Upper lobe of left lung (tissue), 4 donors: ENCODE data around the gene MASP2.

Source experiments
- CTCF ChIP-seq, 6 experiments: fragments of 450-650 bp in 4 of 6; fragments of 200-600 bp in 2 of 6; sonication (generic) in 2 of 6; IDR thresholded peaks; one replicate each; pipeline ENCODE4 v1.5.1; 2016 to 2019; ENCODE audit warnings: antibody characterized with exemption in 6 of 6
- EP300 ChIP-seq, 4 donors: sonication (generic); formaldehyde crosslinking; IDR thresholded peaks; one replicate each; pipeline ENCODE4 v1.5.1; 2017; ENCODE audit warnings: antibody characterized with exemption in 4 of 4, control low read depth in 2 of 4
- POLR2A ChIP-seq, 4 donors: fragments of 450-650 bp; IDR thresholded peaks; one replicate each; pipeline ENCODE4 v1.5.1; 2016 to 2017; ENCODE audit warnings: antibody characterized with exemption in 4 of 4, mild to moderate bottlenecking in 2 of 4

DNA sequence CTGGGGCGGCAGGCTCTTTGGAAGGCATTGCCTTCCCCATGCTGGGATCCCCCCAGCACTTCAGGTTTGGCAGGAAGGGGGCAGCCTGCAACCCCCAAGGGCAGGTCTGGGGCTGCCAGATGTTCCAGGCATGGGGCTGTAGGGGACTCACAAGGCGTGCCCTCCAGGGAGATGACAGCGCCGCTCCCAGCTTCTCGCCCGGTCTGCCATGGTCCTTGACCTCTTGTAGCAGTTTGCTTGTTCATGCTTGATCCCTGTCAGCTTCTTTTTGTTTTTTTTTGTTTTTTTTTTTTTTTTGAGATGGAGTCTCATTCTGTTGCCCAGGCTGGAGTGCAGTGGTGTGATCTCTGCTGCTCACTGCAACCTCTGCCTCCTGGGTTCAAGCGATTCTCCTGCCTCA is 56.2 kb downstream of the MASP2 start:
- TF ChIP-seq POLR2A (IDR thresholded peaks at IDR 0.05): no peak
- no peak for TF ChIP-seq CTCF (IDR thresholded peaks at IDR 0.05)
- no peak for TF ChIP-seq EP300 (IDR thresholded peaks at IDR 0.05)
